Endodermal cell (in vitro differentiated cells): ENCODE results near the gene LRMDA. TPM values are rescaled to one million over a fixed set of nuclear protein-coding genes. Genes with fewer than 3 reads are reported as not detected.

ENCODE experiments used
- DNase-seq: peaks from one replicate; pipeline ENCODE4 v3.0.0-alpha.2; 2017
- H3K27ac ChIP-seq: 2 replicates; pipeline ENCODE4 v1.5.1; 2013; ENCODE audit warnings: mild to moderate bottlenecking, low read depth, low read length, moderate library complexity
- H3K27me3 ChIP-seq: 2 replicates; pipeline ENCODE4 v1.6.1; 2013; ENCODE audit warnings: mild to moderate bottlenecking, low read length, moderate library complexity; ENCODE audit not compliant: insufficient read depth, control insufficient read depth, poor library complexity, severe bottlenecking
- H3K36me3 ChIP-seq: 2 replicates; pipeline ENCODE4 v1.7.0; 2013; ENCODE audit warnings: mild to moderate bottlenecking, low read length, moderate library complexity; ENCODE audit not compliant: control insufficient read depth, insufficient read depth
- H3K4me1 ChIP-seq: one replicate; pipeline ENCODE4 v1.7.0; 2013; ENCODE audit warnings: low read length; ENCODE audit not compliant: control insufficient read depth, insufficient read depth
- H3K4me3 ChIP-seq: 2 replicates; pipeline ENCODE4 v1.5.1; 2013; ENCODE audit warnings: mild to moderate bottlenecking, low read length, moderate library complexity
- H3K9ac ChIP-seq: 2 replicates; pipeline ENCODE4 v1.6.1; 2013; ENCODE audit warnings: mild to moderate bottlenecking, low read length, moderate library complexity; ENCODE audit not compliant: poor library complexity, severe bottlenecking; ENCODE audit errors: extremely low read depth
- H3K9me3 ChIP-seq: 2 replicates; pipeline ENCODE4 v1.6.1; 2013; ENCODE audit warnings: mild to moderate bottlenecking, low read length, moderate library complexity; ENCODE audit not compliant: control insufficient read depth
- H3K27ac Mint-ChIP-seq: 2 replicates; pipeline ENCODE4 v1.8.0; 2020; ENCODE audit warnings: mixed read lengths
- H3K27me3 Mint-ChIP-seq: 2 replicates; pipeline ENCODE4 v1.8.0; 2021; ENCODE audit warnings: mild to moderate bottlenecking, mixed read lengths; ENCODE audit not compliant: insufficient read depth
- H3K36me3 Mint-ChIP-seq: 2 replicates; pipeline ENCODE4 v1.8.0; 2020; ENCODE audit warnings: low read depth, mixed read lengths
- H3K4me1 Mint-ChIP-seq: 2 replicates; pipeline ENCODE4 v1.8.0; 2020; ENCODE audit warnings: mixed read lengths
- H3K4me3 Mint-ChIP-seq: 2 replicates; pipeline ENCODE4 v1.8.0; 2020; ENCODE audit warnings: mild to moderate bottlenecking, moderate library complexity, mixed read lengths
- H3K9me3 Mint-ChIP-seq: 2 replicates; pipeline ENCODE4 v1.8.0; 2020; ENCODE audit warnings: mild to moderate bottlenecking, mixed read lengths
- WGBS, 2 experiments: methylation state at CpG; one replicate each; pipeline versions ENCODE4 v1.1.5 to v1.1.7; 2013; ENCODE audit warnings: missing lambda C conversion rate in 2 of 2, mixed read lengths in 1 of 2; ENCODE audit not compliant: insufficient coverage in 1 of 2, insufficient read length in 1 of 2; 5-methylcytosine and 5-hydroxymethylcytosine counted together
- total RNA-seq, 2 donors: library from RNA; stranded (reverse); fragmentation: NEBNext Ultra II Directional in 1 of 2; extraction: Animal tissue kit (Norgen Biotek cat#: 25700) in 1 of 2; gene quantifications; 2 replicates in 1 of 2; 3 replicates in 1 of 2; pipeline ENCODE4 v1.2.1, GENCODE V29; 2021
- TF ChIP-seq, protein P1 (sequence below): fragments of 200-600 bp; sonication (generic); conservative IDR thresholded peaks from 2 replicates; pipeline ENCODE4 v1.5.0; 2021; ENCODE audit warnings: antibody characterized with exemption, mild to moderate bottlenecking

The LRMDA gene
- total RNA-seq, 2 donors from 2014 or later = 1.7 to 5.1 TPM

DNA sequence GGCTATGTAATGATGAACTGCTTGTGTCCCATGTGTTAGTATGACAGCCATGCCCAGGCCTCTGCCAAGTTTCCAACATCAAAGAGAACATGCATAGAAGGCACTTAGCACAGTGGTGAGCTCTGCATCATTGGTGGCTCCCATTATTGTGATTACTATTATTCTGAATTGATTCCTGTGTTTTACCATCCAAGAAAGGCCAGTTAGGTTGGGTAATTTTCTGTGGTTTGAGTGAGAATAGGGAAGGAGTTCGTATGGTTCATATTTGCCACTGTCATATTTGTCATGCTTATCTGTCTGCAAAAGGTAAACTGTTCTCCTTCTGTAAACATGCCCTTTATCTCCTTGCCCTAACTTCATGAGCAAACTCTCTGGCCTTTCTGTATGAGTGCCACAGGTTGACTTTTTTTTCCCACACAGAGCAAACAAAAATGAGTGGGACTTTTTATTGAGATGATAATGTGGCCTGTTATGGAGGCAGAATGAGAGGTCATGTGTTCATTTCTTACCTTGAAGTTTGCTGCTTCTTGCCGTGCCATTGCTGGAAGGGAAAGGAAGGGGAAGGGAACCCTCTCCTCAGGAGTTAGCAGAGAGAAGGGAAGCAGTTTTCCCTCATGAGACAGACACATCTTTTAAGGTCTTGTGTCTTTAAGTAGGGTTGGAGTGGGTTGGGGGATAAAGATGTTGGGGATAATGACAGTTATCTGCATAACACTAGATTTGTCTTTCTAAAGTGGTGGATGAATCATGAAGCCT, 301.9 kb downstream of the LRMDA start:
- WGBS, 2 experiments = 88 to 93% methylated on average over 2 of the region's 2 CpGs
- Histone ChIP-seq H3K9me3 (no peaks in the 10 kb centered on the region), H3K4me3 (no peak overlapping the region), H3K4me1 (no peaks in the 10 kb centered on the region), H3K27me3 (no peaks in the 10 kb centered on the region), H3K9ac (no peak overlapping the region), H3K27ac (no peak overlapping the region), H3K36me3 (no peaks in the 10 kb centered on the region)
- H3K27ac Mint-ChIP-seq = no peak overlapping the region
- TF ChIP-seq, protein P1, sequence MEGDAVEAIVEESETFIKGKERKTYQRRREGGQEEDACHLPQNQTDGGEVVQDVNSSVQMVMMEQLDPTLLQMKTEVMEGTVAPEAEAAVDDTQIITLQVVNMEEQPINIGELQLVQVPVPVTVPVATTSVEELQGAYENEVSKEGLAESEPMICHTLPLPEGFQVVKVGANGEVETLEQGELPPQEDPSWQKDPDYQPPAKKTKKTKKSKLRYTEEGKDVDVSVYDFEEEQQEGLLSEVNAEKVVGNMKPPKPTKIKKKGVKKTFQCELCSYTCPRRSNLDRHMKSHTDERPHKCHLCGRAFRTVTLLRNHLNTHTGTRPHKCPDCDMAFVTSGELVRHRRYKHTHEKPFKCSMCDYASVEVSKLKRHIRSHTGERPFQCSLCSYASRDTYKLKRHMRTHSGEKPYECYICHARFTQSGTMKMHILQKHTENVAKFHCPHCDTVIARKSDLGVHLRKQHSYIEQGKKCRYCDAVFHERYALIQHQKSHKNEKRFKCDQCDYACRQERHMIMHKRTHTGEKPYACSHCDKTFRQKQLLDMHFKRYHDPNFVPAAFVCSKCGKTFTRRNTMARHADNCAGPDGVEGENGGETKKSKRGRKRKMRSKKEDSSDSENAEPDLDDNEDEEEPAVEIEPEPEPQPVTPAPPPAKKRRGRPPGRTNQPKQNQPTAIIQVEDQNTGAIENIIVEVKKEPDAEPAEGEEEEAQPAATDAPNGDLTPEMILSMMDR = no peak
- H3K4me3 Mint-ChIP-seq = no peak overlapping the region
- H3K9me3 Mint-ChIP-seq = no peaks in the 10 kb centered on the region
- H3K4me1 Mint-ChIP-seq = no peaks in the 10 kb centered on the region
- H3K36me3 Mint-ChIP-seq = no peaks in the 10 kb centered on the region
- no peak for DNase-seq
- no peaks in the 10 kb centered on the region for H3K27me3 Mint-ChIP-seq

DNA sequence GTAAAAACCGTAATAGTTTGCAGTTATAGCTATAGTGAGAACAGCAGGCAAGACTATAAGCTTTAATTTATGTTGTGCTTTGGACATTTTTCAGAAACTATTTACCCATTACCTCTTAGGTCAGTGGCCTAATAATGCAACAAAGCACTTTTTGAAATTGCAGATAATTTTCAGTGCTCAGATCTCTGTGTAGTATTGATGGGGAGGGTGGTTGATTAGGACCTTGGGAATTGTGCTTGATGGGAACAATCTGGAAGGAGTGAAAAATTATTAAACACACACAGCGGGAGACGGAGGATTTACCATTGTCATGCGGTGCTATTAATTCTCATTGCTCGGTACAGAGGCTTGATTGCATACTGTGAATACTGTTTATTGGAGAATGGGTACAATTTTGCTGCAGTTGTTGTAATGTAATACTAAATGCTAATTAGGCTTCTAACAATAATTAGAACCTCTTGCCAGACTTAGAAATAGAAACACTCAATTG, 304.8 kb downstream of the LRMDA start:
- no peak for DNase-seq
- Histone ChIP-seq H3K4me1 (no peaks in the 10 kb centered on the region), H3K36me3 (no peaks in the 10 kb centered on the region), H3K27ac (no peak overlapping the region), H3K4me3 (no peak overlapping the region), H3K9ac (no peak overlapping the region), H3K9me3 (no peaks in the 10 kb centered on the region), H3K27me3 (no peaks in the 10 kb centered on the region)
- WGBS, 2 experiments = 94 to 98% methylated on average over 5 of the region's 5 CpGs
- TF ChIP-seq, protein P1 = no peak
- no peaks in the 10 kb centered on the region for H3K27me3 Mint-ChIP-seq
- H3K9me3 Mint-ChIP-seq = peaks cover under 1% of the 10 kb centered on the region
- no peaks in the 10 kb centered on the region for H3K36me3 Mint-ChIP-seq
- H3K27ac Mint-ChIP-seq = no peak overlapping the region
- H3K4me1 Mint-ChIP-seq = no peaks in the 10 kb centered on the region
- no peak overlapping the region for H3K4me3 Mint-ChIP-seq

DNA sequence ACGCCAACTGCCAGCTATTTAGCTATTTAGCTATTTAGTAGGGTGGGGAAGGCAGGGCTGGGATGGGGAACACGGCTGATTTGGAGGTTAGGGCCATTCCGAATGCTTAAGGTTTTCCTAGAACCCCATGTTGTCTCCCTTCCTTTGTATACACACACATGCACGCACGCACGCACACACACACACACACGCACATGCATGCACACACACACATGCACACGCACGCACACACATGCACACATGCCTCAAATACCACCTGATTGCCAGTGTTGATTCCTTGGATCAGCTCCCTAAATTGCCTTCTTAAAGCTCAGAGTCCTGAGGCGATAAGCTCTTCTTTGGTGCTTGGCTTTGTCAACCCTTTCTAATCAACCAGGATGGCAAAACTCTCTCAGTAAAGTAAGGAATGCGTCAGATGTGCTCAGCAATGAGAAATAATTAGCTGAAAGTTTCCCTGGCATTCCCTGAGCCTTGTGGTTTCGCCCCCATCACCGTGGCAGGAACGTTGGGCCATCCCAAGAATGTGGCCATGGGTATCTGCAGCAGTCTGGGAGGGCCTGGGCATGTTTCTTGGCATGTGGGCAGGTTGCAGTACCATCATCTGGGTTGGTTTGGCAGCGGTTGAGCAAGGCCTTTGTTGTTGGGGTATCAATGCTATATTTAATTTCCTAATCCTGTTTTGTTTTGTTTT, 305.6 kb downstream of the LRMDA start:
- Histone ChIP-seq H3K4me1 (no peaks in the 10 kb centered on the region), H3K4me3 (no peak overlapping the region), H3K27ac (no peak overlapping the region), H3K27me3 (no peaks in the 10 kb centered on the region), H3K9me3 (no peaks in the 10 kb centered on the region), H3K9ac (no peak overlapping the region), H3K36me3 (no peaks in the 10 kb centered on the region)
- no peaks in the 10 kb centered on the region for H3K4me1 Mint-ChIP-seq
- no peaks in the 10 kb centered on the region for H3K27me3 Mint-ChIP-seq
- H3K36me3 Mint-ChIP-seq = no peaks in the 10 kb centered on the region
- peaks cover 6% of the 10 kb centered on the region for H3K9me3 Mint-ChIP-seq
- 92 to 100% methylated on average over 4 to 15 of the region's 15 CpGs for WGBS, 2 experiments
- no peak for DNase-seq
- no peak overlapping the region for H3K27ac Mint-ChIP-seq
- TF ChIP-seq, protein P1 = no peak
- no peak overlapping the region for H3K4me3 Mint-ChIP-seq
